ENCODE data around the gene SLC6A3.

GRCh38 chr5:1477341-1477740, 32.1 kb upstream of the SLC6A3 start:
- TF ChIP-seq CTCF (conservative IDR thresholded peaks at IDR 0.05; ENCODE audit: low read length) (no peak), EZH2phosphoT487 (IDR thresholded peaks at IDR 0.05; ENCODE audit: borderline replicate concordance, low read depth, low read length) (no peak)

Data from OCI-LY7 (cell line).